GM18870 (cell line): Measurements from ENCODE around the gene KRT79.

Experiments
- ATAC-seq: cut with Tn5 transposase; IDR thresholded peaks from one replicate; pipeline ENCODE4 v1.9.1; 2021; ENCODE audit warnings: moderate library complexity; ENCODE audit not compliant: unreplicated experiment

KRT79 gene

GRCh38 chr12:52820521-52820920 lies 13.6 kb downstream of the KRT79 start:
- ATAC-seq, result no peak

- no peak for ATAC-seq
Observed at GRCh38 chr12:52819731-52820510, 14.2 kb downstream of the KRT79 start.

- ATAC-seq, result no peak
Observed at GRCh38 chr12:52818887-52819420, 15.2 kb downstream of the KRT79 start.

GRCh38 chr12:52818388-52818787 lies 15.7 kb downstream of the KRT79 start:
- no peak for ATAC-seq

GRCh38 chr12:52817699-52818238 lies 16.3 kb downstream of the KRT79 start:
- ATAC-seq, result no peak

- no peak for ATAC-seq
Observed at GRCh38 chr12:52817003-52817698, 17.0 kb downstream of the KRT79 start.

- no peak for ATAC-seq
Observed at GRCh38 chr12:52815676-52816588, 18.2 kb downstream of the KRT79 start.

- ATAC-seq, result no peak
Observed at GRCh38 chr12:52815161-52815560, 18.9 kb downstream of the KRT79 start.

- ATAC-seq, result no peak
Observed at GRCh38 chr12:52814710-52815155, 19.4 kb downstream of the KRT79 start.

- no peak for ATAC-seq
Observed at GRCh38 chr12:52813885-52814709, 20.0 kb downstream of the KRT79 start, which contains the start of gene KRT4. KRT4 (minus strand) TSS chr12:52814116; CDS start chr12:52814058, 58 bp downstream.

- ATAC-seq, result no peak
Observed at GRCh38 chr12:52813203-52813819, 20.8 kb downstream of the KRT79 start.

- ATAC-seq, result no peak
Observed at GRCh38 chr12:52812749-52813148, 21.4 kb downstream of the KRT79 start.

- ATAC-seq, result no peak
Observed at GRCh38 chr12:52812073-52812400, 22.1 kb downstream of the KRT79 start.

GRCh38 chr12:52811191-52812072 lies 22.7 kb downstream of the KRT79 start:
- no peak for ATAC-seq

- ATAC-seq, result no peak
Observed at GRCh38 chr12:52810554-52810953, 23.6 kb downstream of the KRT79 start.

GRCh38 chr12:52809166-52809565 lies 24.9 kb downstream of the KRT79 start:
- no peak for ATAC-seq

GRCh38 chr12:52808573-52809160 lies 25.4 kb downstream of the KRT79 start:
- no peak for ATAC-seq
